BLaER1 (cell line): ENCODE measurements around the gene SLC8B1.

Source experiments
- H3K27ac ChIP-seq: shearing (Covaris generic); formaldehyde crosslinking; 2 replicates; pipeline ENCODE4 v1.8.1; 2022
- H3K27me3 ChIP-seq: shearing (Covaris generic); formaldehyde crosslinking; 2 replicates; pipeline ENCODE4 v1.8.1; 2022
- H3K36me3 ChIP-seq: shearing (Covaris generic); formaldehyde crosslinking; 2 replicates; pipeline ENCODE4 v1.8.1; 2022
- H3K4me1 ChIP-seq: shearing (Covaris generic); formaldehyde crosslinking; 2 replicates; pipeline ENCODE4 v1.8.1; 2022
- H3K4me2 ChIP-seq: shearing (Covaris generic); formaldehyde crosslinking; 2 replicates; pipeline ENCODE4 v1.8.1; 2022
- H3K4me3 ChIP-seq: shearing (Covaris generic); formaldehyde crosslinking; 2 replicates; pipeline ENCODE4 v1.8.1; 2022
- H3K9ac ChIP-seq: shearing (Covaris generic); formaldehyde crosslinking; 2 replicates; pipeline ENCODE4 v1.8.1; 2022
- H3K9me3 ChIP-seq: shearing (Covaris generic); formaldehyde crosslinking; 2 replicates; pipeline ENCODE4 v1.8.1; 2022
- H4K20me1 ChIP-seq: shearing (Covaris generic); formaldehyde crosslinking; 2 replicates; pipeline ENCODE4 v1.8.1; 2022
- Cebpa-rat ChIP-seq: shearing (Covaris generic); IDR thresholded peaks from 2 replicates; pipeline ENCODE4 v1.8.1; 2022

SLC8B1 gene

DNA sequence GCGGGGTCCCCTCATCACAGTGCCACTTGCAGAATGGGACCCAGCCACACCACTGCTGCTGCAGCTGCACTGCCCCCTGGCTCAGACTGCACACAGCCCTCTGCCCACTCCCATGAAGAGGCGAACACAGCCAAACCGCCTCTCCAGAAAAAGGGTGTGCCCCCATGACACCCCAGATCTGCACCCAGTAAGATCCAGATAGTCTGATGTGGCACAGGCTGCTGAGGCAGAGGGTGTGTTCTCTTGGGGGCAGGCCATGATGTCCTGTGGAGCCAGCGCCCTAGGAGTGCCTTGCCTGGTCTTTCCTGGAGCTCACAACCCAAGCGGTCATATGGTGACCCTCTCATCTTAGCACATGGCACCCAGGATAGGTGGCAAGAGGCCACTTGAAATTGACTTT, 44.4 kb downstream of the SLC8B1 start:
- H3K27me3 ChIP-seq: 0 out of 2 replicates have a peak, but pooled peaks cover 3% of the 10 kb centered on the region
- H3K4me3 ChIP-seq: no peak overlapping the region
- peaks cover 9% of the 10 kb centered on the region; the same call in 1 of the 2 replicates for H4K20me1 ChIP-seq
- H3K4me1 ChIP-seq: peaks cover 7% of the 10 kb centered on the region; the same call in 1 of the 2 replicates
- H3K36me3 ChIP-seq: no peaks in the 10 kb centered on the region
- no peak overlapping the region for H3K9ac ChIP-seq
- TF ChIP-seq Cebpa-rat: no peak
- H3K27ac ChIP-seq: no peak overlapping the region
- H3K4me2 ChIP-seq: no peak overlapping the region
- H3K9me3 ChIP-seq: no peaks in the 10 kb centered on the region

DNA sequence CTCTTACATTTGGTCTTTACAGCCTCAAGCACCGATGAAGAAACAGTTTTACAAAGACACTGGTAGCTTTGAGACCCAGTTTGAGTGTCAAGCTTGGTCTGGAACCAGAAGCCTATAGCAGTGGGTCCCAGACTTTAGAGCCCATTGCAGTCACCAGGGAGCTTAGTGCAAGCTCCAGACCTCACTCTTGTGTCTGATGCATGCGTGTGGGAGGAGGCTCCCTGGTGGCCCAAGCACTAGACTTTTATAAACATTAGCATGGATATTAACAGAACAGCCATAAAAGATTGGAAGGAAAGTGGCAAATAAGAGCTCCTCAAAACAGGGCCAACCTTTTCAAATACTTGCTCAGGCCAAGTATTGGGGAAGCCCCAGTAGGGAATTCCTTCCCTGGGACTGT, 45.5 kb downstream of the SLC8B1 start:
- H3K4me1 ChIP-seq: peaks cover 7% of the 10 kb centered on the region; the same call in 1 of the 2 replicates
- H3K4me3 ChIP-seq: no peak overlapping the region
- H4K20me1 ChIP-seq: peaks cover 16% of the 10 kb centered on the region; the same call in 1 of the 2 replicates
- H3K9me3 ChIP-seq: no peaks in the 10 kb centered on the region
- no peak for TF ChIP-seq Cebpa-rat
- H3K36me3 ChIP-seq: no peaks in the 10 kb centered on the region
- H3K27ac ChIP-seq: no peak overlapping the region
- no peak overlapping the region for H3K9ac ChIP-seq
- 0 out of 2 replicates have a peak, but pooled peaks cover 5% of the 10 kb centered on the region for H3K27me3 ChIP-seq
- H3K4me2 ChIP-seq: no peak overlapping the region

DNA sequence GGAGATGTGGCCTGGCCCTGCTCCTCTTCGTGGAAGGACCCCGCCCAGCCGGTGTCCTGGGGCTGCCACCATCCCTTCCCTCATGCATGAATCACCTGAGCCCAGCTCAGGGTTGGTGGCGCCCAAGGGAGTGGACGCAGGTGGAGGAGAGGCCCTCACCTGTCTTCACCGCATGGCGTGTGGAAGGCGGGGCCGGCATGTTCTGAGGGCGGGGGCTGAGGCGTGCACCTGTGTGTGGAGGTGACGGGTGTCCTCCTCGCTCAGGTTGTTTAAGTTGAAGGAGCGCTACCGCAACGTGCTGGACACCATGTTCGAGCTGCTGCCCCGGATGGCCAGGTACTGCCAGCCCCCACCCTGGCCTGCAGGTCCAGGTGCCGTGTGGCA, 47.0 kb downstream of the SLC8B1 start:
- Histone ChIP-seq H4K20me1 (peaks cover 23% of the 10 kb centered on the region; the same call in 1 of the 2 replicates), H3K4me2 (no peak overlapping the region), H3K4me1 (peaks cover 7% of the 10 kb centered on the region; the same call in 1 of the 2 replicates), H3K27me3 (0 out of 2 replicates have a peak, but pooled peaks cover 5% of the 10 kb centered on the region), H3K9me3 (no peaks in the 10 kb centered on the region), H3K36me3 (no peaks in the 10 kb centered on the region), H3K4me3 (no peak overlapping the region), H3K9ac (no peak overlapping the region), H3K27ac (no peak overlapping the region)
- no peak for TF ChIP-seq Cebpa-rat

GRCh38 chr12:113287146-113287898, 47.6 kb downstream of the SLC8B1 start:
- no peak overlapping the region for H3K27ac ChIP-seq
- peaks cover 23% of the 10 kb centered on the region; the same call in 1 of the 2 replicates for H4K20me1 ChIP-seq
- H3K9me3 ChIP-seq: no peaks in the 10 kb centered on the region
- H3K4me1 ChIP-seq: peaks cover 7% of the 10 kb centered on the region; the same call in 1 of the 2 replicates
- no peak for TF ChIP-seq Cebpa-rat
- H3K36me3 ChIP-seq: no peaks in the 10 kb centered on the region
- no peak overlapping the region for H3K4me3 ChIP-seq
- H3K4me2 ChIP-seq: no peak overlapping the region
- H3K9ac ChIP-seq: no peak overlapping the region
- H3K27me3 ChIP-seq: 0 out of 2 replicates have a peak, but pooled peaks cover 5% of the 10 kb centered on the region

DNA sequence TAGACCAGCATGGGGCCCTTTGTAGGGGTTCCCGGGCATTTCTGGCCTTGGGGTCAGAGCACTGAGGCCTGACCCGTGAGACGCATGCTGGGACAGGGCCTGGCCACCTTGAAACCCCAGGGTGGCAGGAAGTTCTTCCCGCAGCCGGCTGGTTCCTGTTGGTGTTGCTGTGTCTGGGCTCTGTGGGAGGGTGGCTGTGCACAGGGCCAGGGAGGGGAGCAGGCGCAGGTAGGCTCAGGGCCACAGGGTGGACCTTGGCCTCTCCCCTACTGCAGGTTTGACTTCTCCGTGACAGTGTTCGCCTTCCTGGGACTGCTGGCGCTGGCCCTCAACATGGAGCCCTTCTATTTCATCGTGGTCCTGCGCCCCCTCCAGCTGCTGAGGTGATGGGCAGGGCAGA, 48.2 kb downstream of the SLC8B1 start:
- Histone ChIP-seq H4K20me1 (peaks cover 23% of the 10 kb centered on the region; the same call in 1 of the 2 replicates), H3K4me2 (no peak overlapping the region), H3K27ac (no peak overlapping the region), H3K9ac (no peak overlapping the region), H3K9me3 (no peaks in the 10 kb centered on the region), H3K4me1 (peaks cover 7% of the 10 kb centered on the region; the same call in 1 of the 2 replicates), H3K27me3 (0 out of 2 replicates have a peak, but pooled peaks cover 5% of the 10 kb centered on the region), H3K4me3 (no peak overlapping the region), H3K36me3 (no peaks in the 10 kb centered on the region)
- no peak for TF ChIP-seq Cebpa-rat

DNA sequence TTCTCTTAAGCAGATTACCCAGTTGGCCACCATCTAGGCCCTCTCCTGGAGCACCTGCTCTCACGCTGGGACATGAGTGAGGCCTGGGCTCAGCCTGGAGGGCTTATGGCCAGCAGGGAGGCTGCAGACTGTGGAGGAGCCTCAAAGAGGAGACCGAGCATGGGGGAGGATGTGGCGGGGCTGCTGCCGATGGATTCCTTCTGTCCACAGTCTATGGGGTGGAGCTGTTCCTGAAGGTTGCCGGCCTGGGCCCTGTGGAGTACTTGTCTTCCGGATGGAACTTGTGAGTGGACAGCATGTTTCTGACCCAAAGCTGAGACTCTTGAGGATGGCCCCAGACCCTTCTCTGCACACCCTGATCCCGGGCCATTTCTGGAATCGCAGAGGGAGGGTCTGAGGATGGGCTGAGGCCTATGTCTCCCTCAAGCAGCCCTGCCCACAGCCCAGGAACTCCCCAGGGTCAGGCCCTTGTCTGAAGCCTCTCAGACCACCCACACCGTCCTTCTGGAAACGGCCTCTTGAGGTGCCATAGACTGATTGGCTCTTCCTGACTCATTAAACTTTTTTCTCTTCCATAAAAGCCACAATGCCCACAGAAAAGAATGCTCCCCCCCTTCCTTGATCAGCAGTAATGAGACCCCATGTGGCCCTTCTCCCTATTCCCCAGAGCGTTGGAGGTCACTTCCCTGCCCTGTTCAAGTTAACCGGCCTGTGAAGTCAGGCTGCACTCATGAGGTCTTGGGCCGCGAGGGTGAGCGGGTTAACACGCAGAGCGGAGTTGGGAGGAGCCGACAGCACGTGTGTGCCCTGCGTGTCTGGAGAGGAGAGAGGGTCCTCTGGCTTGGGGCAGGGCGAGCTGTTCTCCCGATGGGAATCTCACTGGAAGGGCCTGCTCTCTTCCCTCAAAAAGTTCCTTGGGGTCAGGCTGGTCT, 49.0 kb downstream of the SLC8B1 start:
- peak overlapping the region; percentile 13; the same call in 1 of the 2 replicates for H3K4me2 ChIP-seq
- H3K4me1 ChIP-seq: peaks cover 7% of the 10 kb centered on the region; the same call in 1 of the 2 replicates
- 0 out of 2 replicates have a peak, but pooled peaks cover 5% of the 10 kb centered on the region for H3K27me3 ChIP-seq
- no peaks in the 10 kb centered on the region for H3K36me3 ChIP-seq
- no peak for TF ChIP-seq Cebpa-rat
- peaks cover 23% of the 10 kb centered on the region; the same call in 1 of the 2 replicates for H4K20me1 ChIP-seq
- H3K9ac ChIP-seq: no peak overlapping the region
- H3K4me3 ChIP-seq: no peak overlapping the region
- no peaks in the 10 kb centered on the region for H3K9me3 ChIP-seq
- H3K27ac ChIP-seq: no peak overlapping the region

GRCh38 chr12:113284751-113285150, 50.2 kb downstream of the SLC8B1 start:
- no peak overlapping the region for H3K4me3 ChIP-seq
- TF ChIP-seq Cebpa-rat: no peak
- H3K27ac ChIP-seq: no peak overlapping the region
- no peak overlapping the region for H3K9ac ChIP-seq
- peaks cover 23% of the 10 kb centered on the region; the same call in 1 of the 2 replicates for H4K20me1 ChIP-seq
- no peak overlapping the region for H3K4me2 ChIP-seq
- 0 out of 2 replicates have a peak, but pooled peaks cover 5% of the 10 kb centered on the region for H3K27me3 ChIP-seq
- no peaks in the 10 kb centered on the region for H3K9me3 ChIP-seq
- H3K36me3 ChIP-seq: no peaks in the 10 kb centered on the region
- H3K4me1 ChIP-seq: peaks cover 7% of the 10 kb centered on the region; the same call in 1 of the 2 replicates

- H3K9ac ChIP-seq: no peak overlapping the region
- no peak overlapping the region for H3K4me2 ChIP-seq
- no peaks in the 10 kb centered on the region for H4K20me1 ChIP-seq
- H3K36me3 ChIP-seq: no peaks in the 10 kb centered on the region
- no peaks in the 10 kb centered on the region for H3K27me3 ChIP-seq
- no peak overlapping the region for H3K4me3 ChIP-seq
- TF ChIP-seq Cebpa-rat: no peak
- no peak overlapping the region for H3K27ac ChIP-seq
- no peaks in the 10 kb centered on the region for H3K9me3 ChIP-seq
- no peaks in the 10 kb centered on the region for H3K4me1 ChIP-seq
Observed at GRCh38 chr12:113278633-113279032, 56.3 kb downstream of the SLC8B1 start.

DNA sequence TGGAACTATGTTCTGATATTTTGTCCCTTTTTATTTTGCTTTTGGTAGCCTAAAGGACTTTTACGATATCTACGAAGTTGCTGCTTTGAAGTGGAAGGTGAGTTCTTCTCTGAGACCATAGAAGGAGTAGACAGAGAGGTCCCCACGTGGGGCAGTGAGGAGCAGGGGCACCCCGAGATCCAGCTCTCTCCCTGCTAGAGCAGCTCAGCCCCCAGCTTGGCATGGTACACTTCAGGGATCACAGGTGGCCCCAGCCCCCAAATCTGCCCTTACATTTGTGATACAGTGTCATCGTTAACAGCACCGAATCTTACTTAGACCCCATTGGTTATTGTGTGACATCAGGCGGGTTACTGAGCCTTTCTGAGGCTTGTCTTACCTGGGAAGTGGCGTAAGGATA, 56.8 kb downstream of the SLC8B1 start:
- Histone ChIP-seq H3K9ac (no peak overlapping the region), H3K4me1 (peaks cover 2% of the 10 kb centered on the region; the same call in 1 of the 2 replicates), H3K9me3 (no peaks in the 10 kb centered on the region), H3K36me3 (no peaks in the 10 kb centered on the region), H4K20me1 (no peaks in the 10 kb centered on the region), H3K27me3 (no peaks in the 10 kb centered on the region), H3K27ac (no peak overlapping the region), H3K4me2 (no peak overlapping the region), H3K4me3 (no peak overlapping the region)
- TF ChIP-seq Cebpa-rat: no peak
